Measurements from ENCODE around the gene ITGA5. TPM values are rescaled to one million over a fixed set of nuclear protein-coding genes. Genes with fewer than 3 reads are reported as not detected.

ITGA5 gene
- 78.8 TPM for total RNA-seq

GRCh38 chr12:54419088-54419887, at the start of gene ITGA5:
TSS of gene ITGA5 (minus strand) at chr12:54419266. CDS start at chr12:54419198, 68 bp downstream.
- Histone ChIP-seq H3K4me3 (ENCODE audit: low read length in 3 of 3) (peak within 1 kb of the TSS; percentile 81 to 86 (median 85)), H3K9me3 (ENCODE audit: control insufficient read depth in 3 of 3, low read length in 3 of 3) (no peaks in the 10 kb centered on the region), H3K4me1 (ENCODE audit: control insufficient read depth in 3 of 3, insufficient read depth in 3 of 3, low read length in 3 of 3) (peaks cover 39 to 44% (median 40%) of the 10 kb centered on the region in 3 donors), H3K9ac (ENCODE audit: low read depth in 1 of 3, low read length in 3 of 3) (peak within 1 kb of the TSS; percentile 79 to 89 (median 80)), H3K27me3 (ENCODE audit: control insufficient read depth in 3 of 3, insufficient read depth in 3 of 3, low read length in 3 of 3) (no peaks in the 10 kb centered on the region), H3K36me3 (ENCODE audit: control insufficient read depth in 3 of 3, insufficient read depth in 3 of 3, low read length in 3 of 3) (no peaks in the 10 kb centered on the region), H3K27ac (ENCODE audit: low read depth, low read length) (peak within 1 kb of the TSS; percentile 88)

DNA sequence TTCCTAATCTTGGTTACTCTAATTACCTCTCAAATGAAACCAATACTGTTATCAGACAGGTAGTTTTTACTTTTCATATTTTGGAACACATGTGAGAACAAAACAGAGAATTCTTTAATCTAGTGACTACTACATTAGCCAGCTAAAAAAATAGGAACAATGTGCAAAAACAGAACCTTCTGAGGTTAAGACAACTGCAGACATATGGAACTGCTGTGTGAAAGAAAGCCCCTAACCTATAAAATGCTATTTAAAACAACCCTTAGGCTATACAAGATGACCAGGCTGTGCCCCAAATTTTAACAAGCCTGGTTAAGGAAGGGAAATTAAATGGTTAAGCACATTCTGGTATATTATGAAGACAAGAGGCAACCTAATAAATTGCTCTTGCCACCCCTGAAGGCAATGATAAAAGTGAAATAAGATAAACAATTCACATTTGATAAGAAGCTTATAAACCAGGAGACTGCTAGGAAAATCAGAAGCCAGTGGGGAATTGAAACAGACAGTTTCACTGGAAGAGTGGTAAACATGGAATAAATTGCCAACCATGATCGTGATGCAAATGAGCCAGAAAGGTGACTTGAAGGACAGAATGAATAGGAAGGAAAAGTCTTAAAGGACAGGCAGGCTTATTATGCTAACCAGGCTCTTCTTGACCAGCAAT, 46.9 kb upstream of the ITGA5 start:
- no peak overlapping the region for H3K9ac ChIP-seq (ENCODE audit: low read depth in 1 of 3, low read length in 3 of 3)
- peaks cover 0 to 4% (median 0%) of the 10 kb centered on the region in 3 donors for H3K4me1 ChIP-seq (ENCODE audit: control insufficient read depth in 3 of 3, insufficient read depth in 3 of 3, low read length in 3 of 3)
- H3K36me3 ChIP-seq (ENCODE audit: control insufficient read depth in 3 of 3, insufficient read depth in 3 of 3, low read length in 3 of 3) = no peaks in the 10 kb centered on the region
- H3K27me3 ChIP-seq (ENCODE audit: control insufficient read depth in 3 of 3, insufficient read depth in 3 of 3, low read length in 3 of 3) = no peaks in the 10 kb centered on the region
- no peak overlapping the region for H3K4me3 ChIP-seq (ENCODE audit: low read length in 3 of 3)
- H3K9me3 ChIP-seq (ENCODE audit: control insufficient read depth in 3 of 3, low read length in 3 of 3) = no peaks in the 10 kb centered on the region
- H3K27ac ChIP-seq (ENCODE audit: low read depth, low read length) = no peak overlapping the region

- H3K27ac ChIP-seq (ENCODE audit: low read depth, low read length) = no peak overlapping the region
- no peaks in the 10 kb centered on the region for H3K27me3 ChIP-seq (ENCODE audit: control insufficient read depth in 3 of 3, insufficient read depth in 3 of 3, low read length in 3 of 3)
- no peak overlapping the region for H3K9ac ChIP-seq (ENCODE audit: low read depth in 1 of 3, low read length in 3 of 3)
- no peaks in the 10 kb centered on the region for H3K9me3 ChIP-seq (ENCODE audit: control insufficient read depth in 3 of 3, low read length in 3 of 3)
- no peaks in the 10 kb centered on the region for H3K36me3 ChIP-seq (ENCODE audit: control insufficient read depth in 3 of 3, insufficient read depth in 3 of 3, low read length in 3 of 3)
- no peak overlapping the region for H3K4me3 ChIP-seq (ENCODE audit: low read length in 3 of 3)
- peaks cover 0 to 4% (median 0%) of the 10 kb centered on the region in 3 donors for H3K4me1 ChIP-seq (ENCODE audit: control insufficient read depth in 3 of 3, insufficient read depth in 3 of 3, low read length in 3 of 3)
Observed at GRCh38 chr12:54463484-54463883, 44.4 kb upstream of the ITGA5 start.

DNA sequence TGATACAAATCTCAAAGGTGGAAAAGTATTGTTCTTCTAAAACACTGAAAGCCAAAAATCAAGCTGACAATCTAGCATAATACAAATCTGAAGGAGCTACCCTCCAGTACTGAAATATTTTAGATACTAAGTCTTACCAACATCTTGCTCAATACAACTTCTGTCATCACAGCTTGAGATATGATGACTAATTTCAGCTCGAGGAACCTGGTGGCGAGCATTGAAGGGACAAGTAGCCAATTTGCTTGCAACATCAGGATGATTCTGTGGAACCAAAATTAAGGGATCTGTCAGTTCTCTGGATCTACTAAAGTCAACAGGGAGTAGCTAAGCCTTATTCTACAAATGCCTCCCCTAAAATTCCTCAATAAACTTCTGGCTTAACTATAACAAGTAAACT, 44.0 kb upstream of the ITGA5 start:
- no peak overlapping the region for H3K4me3 ChIP-seq (ENCODE audit: low read length in 3 of 3)
- no peak overlapping the region for H3K9ac ChIP-seq (ENCODE audit: low read depth in 1 of 3, low read length in 3 of 3)
- peaks cover 0 to 4% (median 0%) of the 10 kb centered on the region in 3 donors for H3K4me1 ChIP-seq (ENCODE audit: control insufficient read depth in 3 of 3, insufficient read depth in 3 of 3, low read length in 3 of 3)
- no peaks in the 10 kb centered on the region for H3K27me3 ChIP-seq (ENCODE audit: control insufficient read depth in 3 of 3, insufficient read depth in 3 of 3, low read length in 3 of 3)
- no peak overlapping the region for H3K27ac ChIP-seq (ENCODE audit: low read depth, low read length)
- H3K9me3 ChIP-seq (ENCODE audit: control insufficient read depth in 3 of 3, low read length in 3 of 3) = no peaks in the 10 kb centered on the region
- no peaks in the 10 kb centered on the region for H3K36me3 ChIP-seq (ENCODE audit: control insufficient read depth in 3 of 3, insufficient read depth in 3 of 3, low read length in 3 of 3)

GRCh38 chr12:54460317-54460923, 41.4 kb upstream of the ITGA5 start:
- no peaks in the 10 kb centered on the region for H3K9me3 ChIP-seq (ENCODE audit: control insufficient read depth in 3 of 3, low read length in 3 of 3)
- no peaks in the 10 kb centered on the region for H3K36me3 ChIP-seq (ENCODE audit: control insufficient read depth in 3 of 3, insufficient read depth in 3 of 3, low read length in 3 of 3)
- H3K4me3 ChIP-seq (ENCODE audit: low read length in 3 of 3) = no peak overlapping the region
- no peak overlapping the region for H3K9ac ChIP-seq (ENCODE audit: low read depth in 1 of 3, low read length in 3 of 3)
- no peak overlapping the region for H3K27ac ChIP-seq (ENCODE audit: low read depth, low read length)
- H3K27me3 ChIP-seq (ENCODE audit: control insufficient read depth in 3 of 3, insufficient read depth in 3 of 3, low read length in 3 of 3) = no peaks in the 10 kb centered on the region
- peaks cover 0 to 4% (median 0%) of the 10 kb centered on the region in 3 donors for H3K4me1 ChIP-seq (ENCODE audit: control insufficient read depth in 3 of 3, insufficient read depth in 3 of 3, low read length in 3 of 3)

DNA sequence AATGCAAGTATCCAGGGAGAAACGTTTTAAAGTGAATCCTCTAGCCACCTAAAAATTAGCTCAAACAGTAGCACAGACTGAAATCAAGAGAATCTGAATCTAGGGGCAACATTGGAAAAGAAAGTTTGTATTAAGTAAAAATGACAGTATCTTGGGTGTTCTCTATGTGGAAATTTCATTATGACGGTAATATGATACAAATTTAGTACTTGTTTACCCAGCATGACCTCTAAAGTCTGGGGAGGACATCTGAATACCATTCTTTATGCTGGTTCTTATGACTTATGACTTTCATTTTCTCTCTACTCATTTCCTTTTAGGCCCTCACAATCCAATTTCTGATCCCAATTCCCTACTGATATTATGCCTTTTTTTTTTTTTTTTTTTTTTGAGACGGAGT, 40.3 kb upstream of the ITGA5 start:
- peaks cover 0 to 4% (median 0%) of the 10 kb centered on the region in 3 donors for H3K4me1 ChIP-seq (ENCODE audit: control insufficient read depth in 3 of 3, insufficient read depth in 3 of 3, low read length in 3 of 3)
- H3K36me3 ChIP-seq (ENCODE audit: control insufficient read depth in 3 of 3, insufficient read depth in 3 of 3, low read length in 3 of 3) = no peaks in the 10 kb centered on the region
- H3K9me3 ChIP-seq (ENCODE audit: control insufficient read depth in 3 of 3, low read length in 3 of 3) = no peaks in the 10 kb centered on the region
- no peak overlapping the region for H3K4me3 ChIP-seq (ENCODE audit: low read length in 3 of 3)
- no peak overlapping the region for H3K9ac ChIP-seq (ENCODE audit: low read depth in 1 of 3, low read length in 3 of 3)
- no peaks in the 10 kb centered on the region for H3K27me3 ChIP-seq (ENCODE audit: control insufficient read depth in 3 of 3, insufficient read depth in 3 of 3, low read length in 3 of 3)
- no peak overlapping the region for H3K27ac ChIP-seq (ENCODE audit: low read depth, low read length)

DNA sequence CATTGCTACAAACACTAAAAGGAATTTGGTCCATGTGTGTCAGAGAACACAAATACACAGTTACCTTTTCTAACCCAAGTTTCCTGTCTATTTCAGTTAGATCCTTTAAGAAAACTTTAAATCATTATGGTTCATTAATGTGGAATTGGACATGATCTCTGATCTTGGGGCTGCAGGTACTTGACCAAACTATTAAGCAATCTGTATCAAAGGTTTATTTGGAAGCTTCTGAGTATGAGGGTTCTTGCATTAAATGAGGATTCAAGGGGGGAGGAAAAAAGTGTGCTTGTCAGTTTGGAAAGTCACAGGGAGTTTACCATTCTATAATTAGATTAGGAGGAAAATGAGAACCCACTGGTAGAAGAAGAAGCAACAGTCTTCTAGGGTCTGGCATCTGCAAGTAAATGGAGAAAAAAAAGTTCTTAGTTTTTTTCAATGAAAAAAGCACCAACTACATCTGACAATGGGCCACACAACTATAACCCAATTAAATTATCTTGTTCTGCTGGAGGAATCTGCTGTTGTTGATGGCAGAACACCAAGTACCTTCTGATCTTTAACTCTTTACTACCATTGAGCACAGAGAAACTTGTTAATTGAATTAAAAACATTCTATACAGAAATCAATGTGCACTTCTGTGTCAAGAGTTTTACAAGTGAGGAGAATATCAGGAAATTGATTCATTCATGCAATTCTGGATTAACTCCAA, 36.8 kb upstream of the ITGA5 start:
- Histone ChIP-seq H3K4me3 (ENCODE audit: low read length in 3 of 3) (no peak overlapping the region), H3K27ac (ENCODE audit: low read depth, low read length) (no peak overlapping the region), H3K27me3 (ENCODE audit: control insufficient read depth in 3 of 3, insufficient read depth in 3 of 3, low read length in 3 of 3) (no peaks in the 10 kb centered on the region), H3K9me3 (ENCODE audit: control insufficient read depth in 3 of 3, low read length in 3 of 3) (no peaks in the 10 kb centered on the region), H3K9ac (ENCODE audit: low read depth in 1 of 3, low read length in 3 of 3) (no peak overlapping the region), H3K4me1 (ENCODE audit: control insufficient read depth in 3 of 3, insufficient read depth in 3 of 3, low read length in 3 of 3) (no peaks in the 10 kb centered on the region), H3K36me3 (ENCODE audit: control insufficient read depth in 3 of 3, insufficient read depth in 3 of 3, low read length in 3 of 3) (no peaks in the 10 kb centered on the region)

GRCh38 chr12:54452628-54453027, 33.6 kb upstream of the ITGA5 start:
- H3K9ac ChIP-seq (ENCODE audit: low read depth in 1 of 3, low read length in 3 of 3) = no peak overlapping the region
- H3K4me1 ChIP-seq (ENCODE audit: control insufficient read depth in 3 of 3, insufficient read depth in 3 of 3, low read length in 3 of 3) = no peaks in the 10 kb centered on the region
- no peaks in the 10 kb centered on the region for H3K36me3 ChIP-seq (ENCODE audit: control insufficient read depth in 3 of 3, insufficient read depth in 3 of 3, low read length in 3 of 3)
- H3K27me3 ChIP-seq (ENCODE audit: control insufficient read depth in 3 of 3, insufficient read depth in 3 of 3, low read length in 3 of 3) = no peaks in the 10 kb centered on the region
- H3K4me3 ChIP-seq (ENCODE audit: low read length in 3 of 3) = no peak overlapping the region
- H3K27ac ChIP-seq (ENCODE audit: low read depth, low read length) = no peak overlapping the region
- H3K9me3 ChIP-seq (ENCODE audit: control insufficient read depth in 3 of 3, low read length in 3 of 3) = no peaks in the 10 kb centered on the region

- Histone ChIP-seq H3K27ac (ENCODE audit: low read depth, low read length) (no peak overlapping the region), H3K9ac (ENCODE audit: low read depth in 1 of 3, low read length in 3 of 3) (no peak overlapping the region), H3K36me3 (ENCODE audit: control insufficient read depth in 3 of 3, insufficient read depth in 3 of 3, low read length in 3 of 3) (no peaks in the 10 kb centered on the region), H3K4me3 (ENCODE audit: low read length in 3 of 3) (no peak overlapping the region), H3K4me1 (ENCODE audit: control insufficient read depth in 3 of 3, insufficient read depth in 3 of 3, low read length in 3 of 3) (peaks cover 0 to 4% (median 0%) of the 10 kb centered on the region in 3 donors), H3K9me3 (ENCODE audit: control insufficient read depth in 3 of 3, low read length in 3 of 3) (no peaks in the 10 kb centered on the region), H3K27me3 (ENCODE audit: control insufficient read depth in 3 of 3, insufficient read depth in 3 of 3, low read length in 3 of 3) (no peaks in the 10 kb centered on the region)
Observed at GRCh38 chr12:54448344-54448743, 29.3 kb upstream of the ITGA5 start.

Data from skeletal muscle tissue (tissue), 4 donors.